Endometrial microvascular endothelial cells (primary cell): ENCODE results near the gene BUD13. TPM values are rescaled to one million over a fixed set of nuclear protein-coding genes. Genes with fewer than 3 reads are reported as not detected.

ENCODE experiments used
- in situ Hi-C: cut with HindIII; loops from 2 replicates; pipeline ENCODE4 v1.10.0; 2017; ENCODE audit warnings: low sequenced_read_pairs, low pct_unique_long_range_greater_than_20kb; ENCODE audit errors: inconsistent ontology term
- total RNA-seq: library from RNA; depleted of rRNA; stranded (reverse); fragments of >200 nt; gene quantifications from one replicate; pipeline ENCODE4 v1.2.3, GENCODE V29; 2015; ENCODE audit errors: inconsistent ontology term

BUD13 gene
- total RNA-seq, 1 donor from 2014 or later = 16.7 TPM

DNA sequence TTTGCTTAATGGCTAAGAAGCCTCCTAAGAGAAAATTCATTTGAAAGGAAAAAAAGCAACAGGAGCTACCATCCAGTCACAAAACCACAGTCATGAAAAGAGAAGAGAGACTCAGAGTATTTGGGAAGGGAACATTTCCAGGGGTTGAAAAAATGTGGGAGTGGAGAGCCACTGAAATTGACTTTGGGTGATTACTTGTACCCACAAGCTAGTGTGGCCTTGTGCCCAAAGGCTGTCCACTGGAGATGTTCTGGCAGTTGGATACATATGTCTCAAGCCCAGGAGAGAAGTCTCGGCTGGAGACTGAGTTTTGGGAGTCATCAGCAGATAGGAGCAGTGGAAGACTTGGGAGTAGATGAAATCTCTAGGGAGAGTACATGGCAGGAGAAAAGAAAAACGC lies 22.1 kb upstream of the BUD13 start:
- in situ Hi-C loops = no loop called here

DNA sequence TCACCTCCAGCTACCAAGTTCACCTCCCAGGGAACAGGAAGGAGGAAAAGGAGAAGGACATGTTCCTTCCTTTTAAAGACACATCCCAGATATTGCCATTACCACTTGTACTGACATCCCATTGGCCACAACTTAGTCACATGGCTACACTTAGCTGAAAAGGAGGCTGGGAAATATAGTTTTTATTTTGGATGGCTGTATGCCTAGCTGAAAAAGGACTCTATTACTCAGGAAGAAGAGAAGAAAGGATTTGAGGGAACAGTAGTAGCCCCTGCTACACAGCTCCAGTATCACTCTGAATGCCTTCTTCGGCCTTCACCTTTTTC lies 20.9 kb upstream of the BUD13 start:
- in situ Hi-C loops = no loop called here

DNA sequence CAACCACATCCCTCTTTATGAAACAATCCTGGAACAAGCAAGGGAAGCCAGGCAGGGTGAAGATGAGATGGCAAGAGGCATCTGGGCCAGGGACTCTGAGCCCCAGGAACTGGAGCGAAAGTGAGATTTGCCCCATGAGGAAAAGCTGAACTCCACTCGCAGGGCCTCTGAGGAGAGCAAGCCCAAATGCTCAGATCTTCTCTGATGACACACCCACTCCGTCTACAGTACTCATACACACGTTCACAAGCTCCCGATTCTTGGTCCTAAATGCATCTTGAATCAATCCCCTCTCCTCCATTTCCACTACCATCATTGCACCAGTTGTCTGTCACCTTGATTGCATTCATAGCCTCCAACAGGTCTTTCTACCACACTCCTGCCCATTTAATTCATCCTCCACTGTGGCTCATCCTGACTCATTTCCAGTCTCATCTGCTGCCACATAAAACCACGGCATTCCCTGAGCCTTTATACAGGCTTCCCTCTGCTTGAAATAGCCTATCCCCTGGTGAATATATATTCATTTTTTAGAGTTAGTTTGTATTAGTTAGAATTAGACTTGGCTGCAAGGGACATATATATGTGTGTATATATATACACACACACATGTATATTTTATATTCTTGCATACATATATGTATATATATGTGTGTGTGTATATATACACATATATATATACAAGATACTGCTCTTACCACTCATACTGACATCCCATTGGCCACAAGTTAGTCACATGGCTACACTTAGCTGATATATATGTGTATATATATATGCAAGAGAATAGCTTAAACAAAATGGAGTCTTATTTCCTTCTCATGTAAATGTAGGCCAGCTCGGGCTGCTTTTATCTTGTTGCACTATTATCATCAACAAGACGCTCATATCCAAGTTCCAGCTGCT lies 20.3 kb upstream of the BUD13 start:
- in situ Hi-C loops = no loop called here

DNA sequence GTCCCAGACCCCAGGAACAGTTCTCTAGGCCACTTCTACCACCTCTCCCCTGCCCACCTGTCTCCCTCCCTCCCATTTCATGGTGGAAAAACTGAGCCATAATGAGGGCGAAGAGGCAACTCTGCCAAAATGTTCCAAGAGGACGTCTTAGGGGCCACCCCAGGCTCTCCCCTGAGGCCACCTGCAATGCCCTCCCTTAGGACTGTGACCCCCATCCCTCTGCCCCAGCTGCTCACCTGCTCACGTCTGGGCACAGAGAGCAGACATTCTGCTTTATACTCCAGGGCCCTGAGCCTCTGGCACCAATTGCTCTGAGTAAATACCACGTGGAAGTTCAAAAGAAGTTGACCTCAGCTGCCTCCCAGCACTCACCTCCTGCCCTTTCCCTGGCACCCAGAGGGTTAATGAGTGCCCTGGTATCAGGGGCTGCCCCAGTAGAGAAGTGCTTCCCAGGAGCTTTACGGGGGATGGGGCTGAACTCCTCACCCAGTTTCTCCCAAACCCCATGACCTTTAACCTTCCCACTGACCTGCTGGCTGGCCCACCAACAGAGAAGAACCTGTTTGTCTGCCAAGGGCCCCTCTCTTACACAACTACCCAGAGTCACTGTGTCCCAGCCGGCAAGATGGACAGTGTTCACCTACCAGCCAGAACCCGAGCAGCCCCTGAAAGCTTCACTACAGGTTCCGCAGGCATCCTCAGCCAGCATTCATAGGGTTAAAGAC lies 19.5 kb upstream of the BUD13 start:
- in situ Hi-C loops = no loop called here

DNA sequence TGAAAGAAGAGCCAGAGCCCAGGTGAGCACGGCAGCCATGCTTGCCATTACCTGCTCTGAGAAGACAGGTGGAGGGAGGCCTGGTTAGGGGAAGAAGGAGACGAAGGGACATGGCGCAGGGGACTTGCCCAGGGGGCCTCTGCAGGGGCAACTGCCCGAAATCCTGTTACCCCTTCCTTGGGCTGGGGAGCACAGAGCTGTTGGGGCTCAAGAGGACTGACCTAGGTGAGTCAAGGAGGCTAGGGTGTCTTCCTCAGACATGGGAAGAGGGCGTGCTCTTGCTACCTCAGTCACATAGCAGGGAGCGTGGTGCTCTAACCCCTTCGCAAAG lies 19.0 kb upstream of the BUD13 start, which contains the start of gene APOA5:
Gene APOA5, minus strand, starts transcription at position 67 of the 331 bp plus-strand sequence. Its CDS starts 19 bp downstream, at position 48.
- in situ Hi-C loops = no loop called here

DNA sequence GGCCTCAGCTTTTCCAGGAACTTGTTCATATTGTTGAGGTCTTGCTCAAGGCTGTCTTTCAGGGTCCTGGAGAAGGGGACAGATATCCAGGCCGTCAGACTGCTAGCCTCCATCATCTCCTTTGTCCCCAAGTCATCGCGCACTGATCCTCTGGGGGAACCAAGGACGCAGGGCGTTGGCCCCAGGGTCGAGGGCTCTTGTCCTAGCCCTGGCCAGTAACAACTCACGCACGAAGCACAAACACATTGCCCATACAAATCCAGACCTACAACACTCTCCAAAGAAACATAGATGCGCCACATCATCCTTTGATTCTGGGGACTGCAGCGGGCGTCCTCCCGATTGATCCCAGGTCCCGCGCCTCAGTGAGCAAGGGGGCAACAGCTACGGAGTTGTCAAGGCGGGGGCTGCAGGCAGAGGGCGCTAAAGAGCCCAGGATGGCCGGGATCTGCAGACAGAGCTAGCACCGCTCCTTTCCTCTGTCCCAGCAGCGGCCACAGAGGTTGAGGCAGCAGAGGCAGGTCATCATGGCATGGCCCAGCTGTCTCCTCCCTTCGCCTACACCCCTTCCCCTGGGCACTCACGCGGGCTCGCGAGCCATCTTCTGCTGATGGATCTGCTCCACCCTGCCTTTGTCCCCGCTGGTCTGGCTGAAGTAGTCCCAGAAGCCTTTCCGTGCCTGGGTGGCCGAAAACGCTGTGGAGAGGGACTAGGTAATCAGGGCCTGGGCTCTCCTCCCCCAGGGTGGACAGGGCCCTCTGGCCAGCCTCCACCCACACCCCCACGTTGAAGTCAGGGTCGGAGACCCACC lies 18.4 kb upstream of the BUD13 start:
- in situ Hi-C loops = no loop called here

DNA sequence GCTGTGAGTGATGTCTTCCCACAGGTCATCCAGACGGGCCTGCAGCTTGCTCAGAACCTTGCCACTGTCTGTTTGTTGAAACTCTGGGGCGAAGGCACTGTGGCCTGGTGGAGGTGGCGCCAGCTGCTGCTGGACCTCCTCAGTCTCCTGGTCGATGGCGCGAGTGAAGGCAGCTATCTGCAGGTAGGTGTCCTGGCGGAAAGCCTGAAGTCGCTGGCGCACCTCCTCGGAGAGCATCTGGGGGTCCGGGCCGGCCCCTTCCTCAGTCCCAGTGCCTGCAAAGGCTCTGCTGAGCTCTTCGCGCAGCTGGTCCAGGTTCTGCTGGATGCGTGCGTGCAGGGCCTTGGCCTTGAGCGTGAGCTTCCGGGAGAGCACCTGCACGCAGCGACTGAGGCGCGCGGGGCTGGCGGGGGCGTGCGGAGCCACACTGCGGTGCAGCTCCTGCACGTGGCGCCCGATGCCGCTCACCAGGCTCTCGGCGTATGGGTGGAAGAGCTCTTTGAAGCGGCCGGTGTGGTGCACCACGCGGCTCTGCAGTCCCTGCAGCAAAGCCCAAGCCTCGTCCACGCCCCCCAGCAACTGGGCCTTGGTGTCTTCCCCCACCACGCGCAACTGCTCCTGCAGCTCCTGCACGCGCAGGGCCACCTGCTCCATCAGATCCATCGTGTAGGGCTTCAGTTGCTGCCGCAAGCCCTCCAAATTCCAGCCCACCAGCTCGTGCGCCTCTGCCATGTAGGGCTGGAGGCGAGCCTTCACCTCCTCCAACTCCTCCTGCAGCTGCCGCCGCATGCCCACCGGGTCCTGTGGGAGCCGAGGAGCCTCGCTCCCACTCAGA lies 17.6 kb upstream of the BUD13 start:
- in situ Hi-C loops = no loop called here

DNA sequence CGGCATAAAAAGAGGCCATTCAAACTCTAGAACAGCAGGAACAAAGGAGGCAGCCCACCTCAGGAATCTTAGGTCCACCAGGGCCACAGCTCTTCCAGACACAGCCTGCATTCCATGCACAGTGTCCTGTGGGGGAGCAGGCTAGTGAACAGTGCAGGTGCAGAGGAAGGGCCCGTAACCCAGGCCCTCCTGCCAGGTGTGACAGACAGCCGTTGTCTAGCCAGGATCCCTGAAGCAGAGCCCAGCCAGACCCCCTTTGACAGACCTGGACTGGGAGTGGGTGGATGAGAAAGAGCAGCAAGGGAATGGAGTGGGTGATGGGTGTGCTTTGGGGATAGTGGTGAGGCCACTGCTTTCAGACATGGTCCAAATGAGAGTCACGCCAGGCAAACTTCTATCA lies 16.2 kb upstream of the BUD13 start:
- in situ Hi-C loops = no loop called here

DNA sequence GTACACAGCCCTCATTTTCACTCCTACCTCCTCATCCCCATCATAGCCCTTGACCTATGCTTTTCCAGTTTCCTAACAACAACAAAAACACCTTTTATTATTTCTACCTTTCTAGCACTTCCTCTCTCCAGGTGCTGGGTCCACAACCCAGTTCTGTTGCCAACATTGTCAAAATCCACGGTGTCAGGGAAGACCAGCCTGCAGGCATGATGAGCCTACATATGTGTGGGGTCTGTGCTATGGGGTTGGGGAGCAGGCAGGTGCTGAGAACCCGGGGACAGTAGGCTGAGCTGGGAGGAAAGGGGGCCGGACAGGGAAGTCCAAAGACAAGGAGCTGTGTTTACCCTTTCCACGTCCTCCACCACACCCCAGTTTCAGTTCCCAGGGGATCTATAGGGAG lies 15.7 kb upstream of the BUD13 start:
- in situ Hi-C loops = no loop called here

DNA sequence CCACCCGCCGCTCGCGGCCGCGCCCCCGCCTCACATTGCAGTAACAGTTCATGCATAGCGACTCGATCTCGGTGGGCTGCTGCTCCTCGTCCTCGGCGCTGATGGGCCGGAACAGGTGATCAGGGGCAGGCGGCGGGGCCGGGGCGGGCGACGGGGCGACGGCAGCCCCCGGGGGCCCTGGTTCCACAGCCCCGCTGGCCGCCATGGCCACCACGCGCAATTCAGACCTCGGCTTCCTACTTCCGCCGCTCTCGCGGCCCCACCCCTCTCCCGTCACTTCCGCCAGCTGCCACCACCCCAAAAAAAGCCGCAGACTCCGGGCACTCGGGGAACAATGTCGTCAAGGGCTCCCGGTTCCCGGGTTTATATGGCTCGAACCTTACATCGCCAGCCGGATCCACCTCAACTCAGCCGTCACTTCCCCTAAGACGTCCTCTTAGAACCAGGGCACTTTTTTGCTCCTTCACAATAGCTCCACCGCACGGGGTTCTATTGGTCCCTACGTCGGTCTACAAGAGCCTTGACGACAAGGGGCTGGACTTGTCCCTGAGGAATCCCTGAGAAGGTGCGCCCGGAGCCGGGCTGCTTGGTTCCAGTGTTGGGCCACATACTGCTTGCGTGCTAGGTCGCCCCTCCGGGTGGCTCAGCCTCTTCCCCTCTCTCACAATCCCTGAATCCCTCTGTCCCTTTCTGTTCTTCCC lies 15.1 kb upstream of the BUD13 start, which contains the start of gene ZPR1:
Gene ZPR1, minus strand, starts transcription at position 238 of the 701 bp plus-strand sequence. Its CDS starts 33 bp downstream, at position 205.
- in situ Hi-C loops = no loop called here

DNA sequence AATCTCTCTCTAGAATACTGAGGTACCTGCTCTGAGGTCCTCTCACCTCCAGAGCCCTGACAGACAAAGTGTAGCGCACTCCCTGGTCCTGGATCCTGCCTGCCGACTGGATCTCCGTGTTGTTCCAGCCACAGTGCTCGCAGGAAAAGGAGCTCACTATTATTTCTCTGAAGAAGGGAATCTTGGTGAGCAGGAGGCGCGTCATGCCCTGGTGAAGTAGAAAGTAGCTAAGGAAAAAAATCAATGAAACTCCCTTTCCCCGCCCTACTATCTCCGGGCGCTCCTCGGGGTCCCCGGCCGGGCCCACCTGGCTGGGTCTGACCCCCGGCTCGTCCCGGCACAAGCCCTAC lies 14.6 kb upstream of the BUD13 start:
- in situ Hi-C loops = no loop called here

DNA sequence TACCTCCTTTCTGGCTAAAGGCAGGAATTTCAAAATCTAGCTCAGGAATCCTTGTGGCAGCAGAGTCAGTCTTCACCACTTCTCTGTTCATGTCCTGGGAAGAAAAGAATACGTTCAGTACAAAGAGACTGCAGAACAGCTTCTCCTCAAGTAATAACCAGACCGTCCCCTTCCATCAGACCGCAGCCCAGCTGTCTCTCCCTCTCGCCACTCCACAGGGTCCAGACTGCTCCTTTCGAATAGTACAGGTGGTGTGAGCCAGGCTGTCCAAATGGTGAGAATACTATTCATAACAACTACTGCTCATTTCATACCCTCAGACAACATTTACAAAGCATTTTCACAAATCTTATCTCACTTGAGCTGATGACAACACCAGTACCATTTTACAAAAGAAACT lies 14.2 kb upstream of the BUD13 start:
- in situ Hi-C loops = no loop called here

DNA sequence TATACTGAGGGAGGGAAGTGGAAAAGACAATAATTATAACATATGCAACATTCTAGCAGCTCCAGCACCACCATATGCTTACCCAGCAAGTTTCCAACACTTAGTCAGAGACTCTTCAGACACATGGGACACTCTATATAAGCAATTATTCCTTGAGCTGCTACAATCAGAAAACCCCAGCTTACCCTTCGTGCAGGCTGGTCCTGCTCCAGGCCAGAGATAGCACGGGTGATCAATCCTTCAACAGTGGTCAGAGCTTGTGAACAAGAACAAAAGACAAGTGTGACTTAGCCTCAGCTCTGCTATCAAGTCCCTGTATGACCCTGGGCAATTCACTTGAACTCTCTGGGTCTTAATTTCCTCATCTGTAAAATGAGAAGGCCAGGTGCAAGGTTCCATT lies 13.5 kb upstream of the BUD13 start:
- in situ Hi-C loops = no loop called here

DNA sequence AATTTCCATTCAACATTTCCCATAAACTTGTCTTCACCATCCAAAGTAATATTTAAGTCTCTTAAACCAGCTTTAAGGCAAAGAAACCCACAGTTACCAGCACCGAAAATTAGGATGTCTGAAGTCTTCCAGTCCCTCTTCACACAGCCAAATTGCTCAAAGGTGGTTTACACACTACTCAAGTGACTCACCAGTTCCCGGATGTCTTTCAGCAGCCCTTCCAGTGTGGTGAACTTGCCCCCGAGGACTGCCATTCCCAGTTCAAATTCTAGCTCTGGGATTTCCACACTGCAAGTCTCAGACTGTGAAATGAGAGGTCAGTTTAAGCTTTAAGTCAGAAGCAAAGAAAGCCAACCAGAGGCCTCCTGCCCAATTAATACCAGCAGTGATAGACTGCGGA lies 9.9 kb upstream of the BUD13 start:
- in situ Hi-C loops = no loop called here

DNA sequence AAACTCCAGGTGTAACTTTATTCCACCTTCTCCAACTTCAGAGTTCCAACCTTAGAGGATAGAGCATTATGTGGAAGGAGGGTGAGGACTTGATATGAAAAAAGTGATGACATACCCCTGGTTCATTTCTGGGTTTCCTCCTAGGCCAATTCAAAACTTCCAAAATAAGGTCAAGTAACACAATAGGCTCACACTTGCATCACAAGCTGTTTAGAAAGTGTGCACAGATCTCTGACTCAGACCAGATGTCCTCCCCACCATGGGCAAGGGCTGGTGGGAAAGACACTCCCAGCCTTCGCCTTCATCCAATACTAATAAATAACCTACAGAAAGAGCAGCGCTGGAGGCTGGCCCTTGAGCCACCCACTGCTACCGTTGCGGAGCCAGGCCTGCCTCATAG lies 5.8 kb upstream of the BUD13 start:
- in situ Hi-C loops = no loop called here

DNA sequence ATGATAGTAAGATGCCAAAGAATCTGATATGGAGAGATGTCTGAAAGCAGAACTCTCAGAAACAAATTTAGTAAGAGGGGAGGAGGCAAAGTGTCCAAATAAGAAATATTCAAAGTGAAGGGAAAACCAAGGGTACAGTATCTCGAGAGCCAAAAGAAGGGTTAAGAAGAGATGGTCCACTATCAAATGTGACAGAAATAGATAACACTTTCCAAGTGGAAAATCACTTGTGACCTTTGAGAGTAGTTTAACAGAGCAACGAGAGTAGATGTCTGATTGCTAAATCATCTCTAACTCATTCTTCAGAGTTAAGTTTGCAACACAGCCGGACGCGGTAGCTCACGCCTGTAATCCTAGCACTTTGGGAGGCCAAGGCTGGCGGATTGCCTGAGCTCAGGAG lies 4.3 kb upstream of the BUD13 start:
- in situ Hi-C loops = no loop called here

DNA sequence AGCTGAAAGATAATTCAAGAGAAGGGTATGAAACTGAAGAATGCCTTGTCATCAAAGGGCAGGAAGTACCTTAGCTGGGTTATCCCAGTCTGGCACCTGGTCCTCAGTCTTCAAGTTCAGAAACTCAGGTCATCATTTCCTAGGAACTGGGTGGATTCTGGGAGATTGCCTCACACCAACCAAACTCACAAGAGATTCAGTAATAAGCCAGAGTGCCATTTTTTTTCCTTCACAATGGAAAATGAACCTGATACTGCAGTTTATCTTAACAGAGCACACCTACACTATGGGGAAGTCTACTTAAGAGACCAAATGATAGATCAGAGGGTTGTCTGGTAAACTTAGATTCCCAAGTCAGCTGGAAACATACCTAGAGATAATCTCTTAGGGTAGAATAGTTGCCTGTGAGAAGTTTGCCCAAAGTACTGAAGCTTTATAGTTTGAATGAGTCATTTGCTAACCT lies 3.8 kb upstream of the BUD13 start:
- in situ Hi-C loops = no loop called here

DNA sequence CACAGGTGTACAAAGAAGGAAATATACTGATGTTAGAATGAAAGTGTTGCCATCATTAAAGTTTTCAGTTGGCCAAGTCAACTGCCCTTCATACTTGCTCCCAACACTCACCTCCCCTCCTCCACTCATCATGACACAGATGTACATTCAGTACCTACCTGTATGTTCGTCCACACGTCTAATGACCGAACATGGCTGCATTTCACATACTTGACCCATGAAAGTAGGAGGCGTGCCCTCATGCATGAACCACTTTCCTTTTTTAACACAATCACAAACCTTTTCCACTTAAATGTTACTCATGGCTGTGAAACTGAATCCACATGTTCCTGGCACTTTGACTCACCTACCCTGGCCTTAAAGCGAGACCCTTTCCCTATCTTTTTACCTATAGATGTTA lies 3.2 kb upstream of the BUD13 start:
- in situ Hi-C loops = no loop called here
